AG09319 (cell line): Measurements from ENCODE around the gene PRDM10.
A peak's percentile ranks its signal among the peaks of the same experiment; 100 is the strongest.
"Not testable (repeated sequence)": the region's sequence is repeated elsewhere in the genome, so short reads cannot be mapped to it uniquely, and the experiment has no call there.

Experiments
- DNase-seq: peaks from one replicate; pipeline ENCODE4 v3.0.0-alpha.2; 2010; ENCODE audit warnings: low read depth; ENCODE audit errors: extremely low read depth
- TF ChIP-seq, protein P1 (sequence below): IDR thresholded peaks from 2 replicates; pipeline ENCODE4 v1.5.1; 2011; ENCODE audit warnings: low read depth, mild to moderate bottlenecking, inconsistent platforms, low read length, moderate library complexity

The PRDM10 gene

GRCh38 chr11:129967996-129968395, 34.6 kb downstream of the PRDM10 start:
- TF ChIP-seq, protein P1, sequence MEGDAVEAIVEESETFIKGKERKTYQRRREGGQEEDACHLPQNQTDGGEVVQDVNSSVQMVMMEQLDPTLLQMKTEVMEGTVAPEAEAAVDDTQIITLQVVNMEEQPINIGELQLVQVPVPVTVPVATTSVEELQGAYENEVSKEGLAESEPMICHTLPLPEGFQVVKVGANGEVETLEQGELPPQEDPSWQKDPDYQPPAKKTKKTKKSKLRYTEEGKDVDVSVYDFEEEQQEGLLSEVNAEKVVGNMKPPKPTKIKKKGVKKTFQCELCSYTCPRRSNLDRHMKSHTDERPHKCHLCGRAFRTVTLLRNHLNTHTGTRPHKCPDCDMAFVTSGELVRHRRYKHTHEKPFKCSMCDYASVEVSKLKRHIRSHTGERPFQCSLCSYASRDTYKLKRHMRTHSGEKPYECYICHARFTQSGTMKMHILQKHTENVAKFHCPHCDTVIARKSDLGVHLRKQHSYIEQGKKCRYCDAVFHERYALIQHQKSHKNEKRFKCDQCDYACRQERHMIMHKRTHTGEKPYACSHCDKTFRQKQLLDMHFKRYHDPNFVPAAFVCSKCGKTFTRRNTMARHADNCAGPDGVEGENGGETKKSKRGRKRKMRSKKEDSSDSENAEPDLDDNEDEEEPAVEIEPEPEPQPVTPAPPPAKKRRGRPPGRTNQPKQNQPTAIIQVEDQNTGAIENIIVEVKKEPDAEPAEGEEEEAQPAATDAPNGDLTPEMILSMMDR: no peak
- no peak for DNase-seq

DNA sequence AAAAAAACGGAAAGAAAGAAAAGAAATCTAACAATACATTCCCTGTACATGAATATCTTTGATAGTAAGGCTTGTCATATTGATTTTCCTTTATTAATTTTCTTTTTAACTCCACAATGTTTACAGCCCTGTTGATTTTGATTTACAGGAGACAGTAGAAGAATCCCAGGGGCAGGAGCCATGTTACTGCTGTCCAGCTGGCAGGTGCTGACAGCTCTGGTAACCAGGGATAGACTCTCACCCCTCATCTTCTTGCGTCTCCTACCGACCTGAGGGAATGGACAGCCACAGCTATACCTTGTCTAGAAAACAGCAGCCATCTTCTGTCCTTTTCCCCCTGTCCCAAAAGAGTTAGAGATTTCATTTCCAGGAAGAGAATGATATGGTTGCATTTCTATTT, 37.4 kb downstream of the PRDM10 start:
- TF ChIP-seq, protein P1: no peak
- no peak for DNase-seq

- peak; percentile 22 for DNase-seq
Observed at GRCh38 chr11:129960216-129961214, 42.1 kb downstream of the PRDM10 start.

DNA sequence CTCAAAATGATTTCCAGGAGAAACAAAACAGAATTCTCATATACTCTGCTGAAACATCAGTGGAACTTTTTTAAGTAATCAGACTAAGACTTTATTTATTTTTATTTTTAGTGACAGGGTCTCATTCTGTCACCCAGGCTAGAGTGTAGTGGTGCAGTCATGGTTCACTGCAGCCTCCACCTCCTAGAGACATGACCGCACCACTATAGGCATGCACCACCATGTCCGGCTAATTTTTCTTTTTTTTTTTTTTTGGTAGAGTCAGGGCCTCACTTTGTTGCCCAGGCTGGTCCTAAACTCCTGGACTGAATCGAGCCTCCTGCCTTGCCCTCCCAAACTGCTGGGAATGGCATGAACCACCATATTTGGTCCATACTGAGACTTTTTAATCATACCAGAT, 42.9 kb downstream of the PRDM10 start:
- DNase-seq: no peak
- TF ChIP-seq, protein P1: no peak

More at GRCh38 chr11:129960216-129961214, 42.1 kb downstream of the PRDM10 start:
- TF ChIP-seq, protein P1: no peak

GRCh38 chr11:129955282-129955681, 47.4 kb downstream of the PRDM10 start:
- TF ChIP-seq, protein P1: no peak
- no peak for DNase-seq

DNA sequence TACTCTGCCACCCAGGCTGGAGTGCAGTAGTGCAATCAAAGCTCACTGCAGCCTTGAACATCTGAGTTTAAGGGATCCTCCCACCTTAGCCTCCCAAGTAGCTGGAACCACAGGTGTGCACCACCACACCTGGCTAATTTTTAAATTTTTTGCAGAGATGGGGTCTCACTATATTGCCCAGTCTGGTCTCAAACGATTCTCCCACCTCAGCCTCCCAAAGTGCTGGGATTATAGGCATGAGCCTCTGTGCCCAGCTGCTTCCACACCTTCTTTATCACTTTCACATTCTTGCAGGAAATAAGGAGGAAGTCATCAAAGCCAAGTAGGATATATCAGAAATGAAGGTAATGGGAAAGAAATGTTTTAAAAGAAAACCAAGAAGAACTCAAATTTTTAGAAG, 47.9 kb downstream of the PRDM10 start:
- DNase-seq: not testable (repeated sequence)

- no peak for DNase-seq
- TF ChIP-seq, protein P1: no peak
Observed at GRCh38 chr11:129951866-129952262, 50.8 kb downstream of the PRDM10 start.
